ENCODE data around the gene ABI1. TPM values are rescaled to one million over a fixed set of nuclear protein-coding genes. Genes with fewer than 3 reads are reported as not detected.

The ABI1 gene
- total RNA-seq, 2 experiments from 2014 or later, result 54.5 to 54.6 TPM

DNA sequence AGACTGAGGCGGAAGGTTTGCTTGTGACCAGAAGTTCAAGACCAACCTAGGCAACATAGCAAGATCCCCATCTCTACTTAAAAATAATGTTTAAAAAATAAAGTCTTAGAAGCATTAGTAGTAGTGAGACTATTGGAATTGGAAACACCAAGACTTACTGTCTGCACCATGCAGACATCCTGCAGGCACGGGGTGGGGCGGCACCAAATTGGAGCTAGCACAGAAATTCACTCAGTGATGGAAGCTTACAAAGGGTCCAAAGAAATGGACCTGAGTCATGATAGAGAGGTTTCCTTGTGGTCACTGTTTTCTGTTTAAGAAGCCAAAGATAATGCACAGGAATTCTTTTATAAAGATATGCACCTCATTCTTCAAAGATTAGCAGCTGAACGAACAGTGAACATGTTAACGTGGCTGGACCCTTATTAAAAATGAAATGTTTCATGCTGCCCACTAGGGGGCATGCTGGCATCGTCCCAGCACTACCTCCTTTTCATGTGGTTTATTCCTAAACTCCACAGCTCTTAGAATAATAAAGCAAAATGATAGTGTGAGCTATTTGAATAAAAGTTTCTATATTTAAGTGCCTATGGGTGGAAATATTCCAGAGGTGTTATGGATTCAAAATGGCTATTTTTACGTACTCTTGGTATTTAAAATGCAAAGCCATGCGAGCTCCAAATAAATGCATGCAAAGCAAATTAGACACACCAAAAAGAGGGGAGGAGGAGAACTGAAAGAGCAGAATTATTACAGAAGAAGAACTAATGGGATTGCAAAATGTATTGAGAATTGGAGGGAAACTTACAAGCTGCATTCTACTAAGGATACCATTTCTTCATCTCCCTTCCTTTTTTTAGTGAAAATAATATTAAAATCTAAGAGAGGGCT is 134.7 kb downstream of the ABI1 start:
- Mint-ChIP-seq H3K4me3 (no peak overlapping the region), H3K4me1 (peaks cover 7% of the 10 kb centered on the region), H3K36me3 (peaks cover 26% of the 10 kb centered on the region), H3K9me3 (no peaks in the 10 kb centered on the region), H3K27ac (no peak overlapping the region), H3K27me3 (no peaks in the 10 kb centered on the region)
- POLR2A ChIA-PET, result interaction anchor here (0.9 to 1.2 kb wide), 3 partner anchors 10 to 158 kb away, joined by 3 to 4 read pairs (median 3); partner anchors contain the start of gene ABI1
- peak; percentile 38 for ATAC-seq (ENCODE audit: low read depth)
- peak; percentile 47 for DNase-seq

DNA sequence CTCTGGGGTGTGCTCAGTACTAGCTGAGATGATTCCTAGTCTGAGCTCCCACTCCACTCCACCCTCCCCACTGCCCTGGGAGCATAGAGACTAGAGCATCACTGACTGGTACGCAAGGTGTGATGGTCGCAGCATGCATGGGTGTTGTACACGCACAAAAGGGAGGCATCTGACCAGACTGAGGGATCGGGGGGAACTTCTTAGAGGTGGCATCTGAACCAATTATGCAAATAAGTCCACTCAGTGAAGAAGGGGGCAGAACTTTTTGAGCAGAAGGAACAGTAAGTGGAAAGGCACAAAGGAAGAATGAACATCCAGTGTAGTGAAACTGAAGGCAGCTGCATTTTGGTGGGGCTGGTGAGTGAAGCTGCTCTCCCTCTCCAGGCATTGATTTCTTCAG is 137.7 kb downstream of the ABI1 start:
- POLR2A ChIA-PET, result no interaction called here
- peaks cover 36% of the 10 kb centered on the region for H3K36me3 Mint-ChIP-seq
- no peak overlapping the region for H3K27ac Mint-ChIP-seq

DNA sequence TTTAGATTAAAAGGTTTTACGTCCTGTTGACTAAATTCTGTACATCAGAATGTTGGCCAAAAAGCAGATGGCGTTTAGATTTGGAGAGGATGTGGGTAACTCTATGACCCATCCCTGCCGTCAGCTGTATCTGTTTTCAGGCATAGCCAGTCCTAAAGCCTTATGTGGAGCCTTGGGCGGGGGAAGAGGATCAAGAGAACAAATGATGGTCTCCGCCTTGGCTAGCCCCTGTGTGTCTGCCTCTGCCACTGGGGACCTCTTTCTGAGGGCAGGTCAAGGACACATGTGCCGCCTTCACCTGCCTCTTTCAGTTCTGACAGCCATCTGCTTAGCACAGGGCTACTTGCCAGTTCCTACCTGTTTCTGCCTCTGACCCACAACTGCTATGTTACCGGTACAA is 139.2 kb downstream of the ABI1 start:
- H3K27ac Mint-ChIP-seq, result peak overlapping the region; percentile 89
- ATAC-seq (ENCODE audit: low read depth) (peak; percentile 91), DNase-seq (peak; percentile 46)
- H3K36me3 Mint-ChIP-seq, result peaks cover 34% of the 10 kb centered on the region
- peaks cover 9% of the 10 kb centered on the region for H3K4me1 Mint-ChIP-seq
- no peaks in the 10 kb centered on the region for H3K9me3 Mint-ChIP-seq
- no peaks in the 10 kb centered on the region for H3K27me3 Mint-ChIP-seq
- peak overlapping the region; percentile 25 for H3K4me3 Mint-ChIP-seq
- POLR2A ChIA-PET, result no interaction called here

More for the DNA sequence above, 137.7 kb downstream of the ABI1 start:
- Mint-ChIP-seq H3K27me3 (no peaks in the 10 kb centered on the region), H3K9me3 (no peaks in the 10 kb centered on the region), H3K4me3 (no peak overlapping the region), H3K4me1 (peaks cover 9% of the 10 kb centered on the region)
- no peak for ATAC-seq (ENCODE audit: low read depth)
- DNase-seq, result no peak

GRCh38 chr10:26717476-26717875 is 143.3 kb downstream of the ABI1 start:
- Mint-ChIP-seq H3K36me3 (peaks cover 23% of the 10 kb centered on the region), H3K4me3 (no peak overlapping the region), H3K4me1 (peaks cover 12% of the 10 kb centered on the region), H3K27me3 (no peaks in the 10 kb centered on the region), H3K27ac (no peak overlapping the region), H3K9me3 (no peaks in the 10 kb centered on the region)
- ATAC-seq (ENCODE audit: low read depth) (no peak), DNase-seq (no peak)
- POLR2A ChIA-PET, result no interaction called here

- Mint-ChIP-seq H3K9me3 (no peaks in the 10 kb centered on the region), H3K4me3 (no peak overlapping the region), H3K27me3 (no peaks in the 10 kb centered on the region), H3K36me3 (peaks cover 23% of the 10 kb centered on the region), H3K27ac (no peak overlapping the region), H3K4me1 (peaks cover 4% of the 10 kb centered on the region)
- POLR2A ChIA-PET, result no interaction called here
- DNase-seq, result no peak
- no peak for ATAC-seq (ENCODE audit: low read depth)
These were observed 145.6 kb downstream of the ABI1 start for GRCh38 chr10:26715137-26715487.

DNA sequence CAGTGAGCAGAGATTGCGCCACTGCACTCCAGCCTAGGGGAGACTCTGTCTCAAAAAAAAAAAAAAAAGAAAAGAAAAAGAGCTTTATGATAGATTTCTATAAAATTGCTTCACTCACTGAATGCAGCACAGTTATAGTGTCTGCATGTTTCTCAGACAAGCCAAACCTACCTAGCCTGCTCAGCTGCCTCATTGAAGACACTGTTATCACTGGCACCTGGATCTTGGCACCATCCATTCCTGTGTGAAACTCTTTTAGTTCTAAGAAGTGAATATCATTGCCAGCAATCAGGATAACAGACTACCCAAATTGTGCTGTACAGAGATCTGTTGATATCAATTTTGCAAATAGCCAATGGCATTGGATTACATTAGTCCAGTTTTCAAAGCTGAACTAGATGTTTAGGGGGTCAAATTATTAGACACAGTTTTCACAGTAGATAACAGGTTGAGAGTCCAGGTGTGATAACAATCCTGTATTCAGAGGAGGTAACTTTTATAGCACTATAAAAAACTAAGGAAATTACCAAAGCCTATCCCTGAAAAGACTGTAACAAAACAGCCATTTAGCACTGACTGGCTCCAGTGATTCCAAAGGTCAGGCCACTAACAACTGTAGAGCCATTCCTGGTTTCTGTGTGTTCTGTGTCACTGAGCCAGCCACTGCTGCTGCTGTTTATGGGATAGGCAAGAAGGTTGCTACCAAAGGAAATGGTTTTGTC is 146.2 kb downstream of the ABI1 start:
- ATAC-seq (ENCODE audit: low read depth), result no peak
- H3K9me3 Mint-ChIP-seq, result no peaks in the 10 kb centered on the region
- POLR2A ChIA-PET, result no interaction called here

GRCh38 chr10:26711324-26711723 is 149.4 kb downstream of the ABI1 start:
- no peak for DNase-seq
- ATAC-seq (ENCODE audit: low read depth), result no peak
- Mint-ChIP-seq H3K4me1 (peaks cover 12% of the 10 kb centered on the region), H3K9me3 (no peaks in the 10 kb centered on the region), H3K27me3 (no peaks in the 10 kb centered on the region), H3K4me3 (no peak overlapping the region), H3K27ac (no peak overlapping the region), H3K36me3 (peaks cover 28% of the 10 kb centered on the region)
- POLR2A ChIA-PET, result no interaction called here

More for the DNA sequence above, 146.2 kb downstream of the ABI1 start:
- no peak for DNase-seq
- H3K4me3 Mint-ChIP-seq, result no peak overlapping the region
- peaks cover 6% of the 10 kb centered on the region for H3K4me1 Mint-ChIP-seq
- H3K27me3 Mint-ChIP-seq, result no peaks in the 10 kb centered on the region
- peak overlapping the region; percentile 1 for H3K27ac Mint-ChIP-seq
- peaks cover 20% of the 10 kb centered on the region for H3K36me3 Mint-ChIP-seq

DNA sequence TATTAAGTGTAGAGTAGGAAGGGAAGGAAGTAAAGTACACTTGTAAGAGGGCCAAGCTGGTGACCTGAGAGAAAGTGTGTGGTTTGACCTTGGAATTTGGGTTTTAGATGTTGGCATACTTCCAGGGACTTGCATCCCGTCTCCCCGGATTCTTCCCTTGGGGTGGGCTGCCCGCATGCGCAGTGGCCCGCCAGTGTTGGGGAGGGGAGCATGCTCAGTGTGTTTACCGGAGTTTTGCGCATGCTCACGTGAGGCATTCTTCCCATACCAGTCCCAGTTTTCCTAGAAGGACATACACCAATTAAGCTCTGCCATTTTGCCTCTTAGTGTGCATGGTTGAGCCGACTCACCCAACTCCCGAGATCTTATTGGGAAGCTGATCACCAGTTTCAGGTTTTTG is 153.8 kb downstream of the ABI1 start:
- H3K4me3 Mint-ChIP-seq, result no peak overlapping the region
- ATAC-seq (ENCODE audit: low read depth) (no peak), DNase-seq (no peak)
- no peaks in the 10 kb centered on the region for H3K27me3 Mint-ChIP-seq
- H3K9me3 Mint-ChIP-seq, result no peaks in the 10 kb centered on the region
- POLR2A ChIA-PET, result interaction anchor here (1.0 kb wide), 1 partner anchor 10 kb away, joined by 3 read pairs; no protein-coding TSS in a partner anchor
- H3K4me1 Mint-ChIP-seq, result peaks cover 17% of the 10 kb centered on the region
- H3K36me3 Mint-ChIP-seq, result peaks cover 42% of the 10 kb centered on the region
- no peak overlapping the region for H3K27ac Mint-ChIP-seq

DNA sequence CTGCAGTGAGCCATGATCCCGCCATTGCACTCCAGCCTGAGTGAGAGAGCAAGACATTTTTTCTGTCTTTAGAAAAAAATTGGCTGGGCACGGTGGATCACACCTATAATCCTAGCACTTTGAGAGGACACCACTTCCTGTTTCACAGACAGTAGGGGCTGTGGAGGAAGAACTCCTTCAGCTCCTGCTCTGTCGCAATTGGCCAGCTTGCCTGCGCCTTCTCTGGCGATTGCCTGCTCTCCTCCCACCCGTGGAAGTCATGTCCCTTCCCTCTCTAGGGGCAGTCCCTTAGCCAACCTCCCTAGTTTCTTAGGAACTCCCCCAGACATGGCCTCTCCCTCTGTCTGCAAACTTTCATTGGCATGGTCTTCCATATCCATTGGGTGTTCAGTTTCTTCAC is 154.6 kb downstream of the ABI1 start:
- Mint-ChIP-seq H3K4me1 (peaks cover 18% of the 10 kb centered on the region), H3K27me3 (no peaks in the 10 kb centered on the region), H3K4me3 (no peak overlapping the region), H3K27ac (peak overlapping the region; percentile 42), H3K36me3 (peaks cover 41% of the 10 kb centered on the region), H3K9me3 (no peaks in the 10 kb centered on the region)
- DNase-seq, result no peak
- POLR2A ChIA-PET, result interaction anchor here (1.0 kb wide), 1 partner anchor 9 kb away, joined by 3 read pairs; no protein-coding TSS in a partner anchor
- ATAC-seq (ENCODE audit: low read depth), result peak; percentile 42

DNA sequence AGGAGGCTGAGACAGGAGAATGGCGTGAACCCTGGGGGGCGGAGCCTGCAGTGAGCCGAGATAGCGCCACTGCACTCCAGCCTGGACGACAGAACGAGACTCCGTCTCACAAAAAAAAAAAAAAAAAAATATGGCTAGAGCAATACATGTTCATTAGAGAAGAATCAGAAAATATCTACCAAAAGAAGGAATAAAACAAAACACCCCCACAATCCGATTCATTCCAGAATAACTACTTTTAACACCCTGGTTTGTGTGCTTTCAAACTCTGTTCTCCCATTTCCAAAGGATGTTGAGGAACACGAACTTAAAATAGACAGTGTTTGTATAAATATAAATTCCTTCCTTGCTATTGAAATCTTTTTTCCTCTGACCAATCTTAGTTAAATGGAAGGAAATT is 156.8 kb downstream of the ABI1 start:
- no peak for ATAC-seq (ENCODE audit: low read depth)
- Mint-ChIP-seq H3K9me3 (no peaks in the 10 kb centered on the region), H3K36me3 (peaks cover 43% of the 10 kb centered on the region), H3K27ac (no peak overlapping the region), H3K4me3 (no peak overlapping the region), H3K4me1 (peaks cover 24% of the 10 kb centered on the region), H3K27me3 (no peaks in the 10 kb centered on the region)
- POLR2A ChIA-PET, result no interaction called here
- DNase-seq, result no peak

GRCh38 chr10:26703096-26703495 is 157.7 kb downstream of the ABI1 start:
- H3K27ac Mint-ChIP-seq, result no peak overlapping the region
- H3K36me3 Mint-ChIP-seq, result peaks cover 39% of the 10 kb centered on the region
- no peak for DNase-seq
- POLR2A ChIA-PET, result no interaction called here
- H3K4me3 Mint-ChIP-seq, result no peak overlapping the region
- peaks cover 30% of the 10 kb centered on the region for H3K4me1 Mint-ChIP-seq
- ATAC-seq (ENCODE audit: low read depth), result no peak
- H3K9me3 Mint-ChIP-seq, result no peaks in the 10 kb centered on the region
- no peaks in the 10 kb centered on the region for H3K27me3 Mint-ChIP-seq

DNA sequence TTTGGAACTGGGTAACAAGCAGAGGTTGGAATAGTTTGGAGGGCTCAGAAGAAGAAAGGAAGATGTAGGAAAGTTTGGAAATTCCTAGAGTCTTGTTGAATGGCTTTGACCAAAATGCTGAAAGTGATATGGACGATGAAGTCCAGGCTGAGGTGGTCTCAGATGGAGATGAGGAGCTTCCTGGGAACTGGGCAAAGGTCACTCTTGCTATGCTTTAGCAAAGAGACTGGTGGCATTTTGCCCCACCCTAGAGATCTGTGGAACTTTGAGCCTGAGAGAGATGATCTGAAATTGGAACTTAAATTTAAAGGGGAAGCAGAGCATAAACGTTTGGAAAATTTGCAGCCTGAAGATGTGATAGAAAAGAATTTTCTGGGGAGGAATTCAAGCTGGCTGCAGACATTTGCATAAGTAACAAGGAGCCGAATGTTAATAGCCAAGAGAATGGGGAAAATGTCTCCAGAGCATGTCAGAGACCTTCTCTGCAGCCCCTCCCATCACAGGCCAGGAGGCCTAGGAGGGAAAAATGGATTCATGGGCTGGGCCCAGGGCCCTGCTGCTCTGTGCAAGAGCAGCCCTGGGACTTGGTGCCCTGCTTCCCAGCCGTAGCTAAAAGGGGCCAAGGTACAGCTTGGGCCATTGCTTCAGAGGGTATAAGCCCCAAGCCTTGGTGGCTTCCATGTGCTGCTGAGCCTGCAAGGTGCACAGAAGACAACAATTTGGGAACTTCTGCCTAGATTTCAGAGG is 159.7 kb downstream of the ABI1 start:
- POLR2A ChIA-PET, result no interaction called here
- H3K27ac Mint-ChIP-seq, result peak overlapping the region; percentile 43

DNA sequence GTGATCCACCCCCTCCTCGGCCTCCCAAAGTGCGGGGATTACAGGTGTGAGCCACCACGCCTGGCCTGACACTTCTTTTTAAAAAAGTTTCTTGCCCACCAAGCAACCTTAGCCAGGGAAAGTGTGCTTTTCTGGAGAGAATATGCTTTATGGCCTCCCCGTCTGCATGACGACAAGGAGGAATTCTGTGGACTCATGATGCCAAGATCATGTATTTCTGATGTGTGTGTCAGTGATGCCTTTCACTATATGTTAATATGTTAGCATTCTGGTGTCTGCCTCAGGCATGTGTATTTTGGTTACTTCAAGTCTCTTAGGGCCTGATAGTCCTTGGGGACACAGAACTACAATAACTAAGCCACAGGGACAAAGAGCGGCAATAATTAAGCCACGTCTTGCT is 161.1 kb downstream of the ABI1 start:
- H3K4me3 Mint-ChIP-seq, result no peak overlapping the region
- no peak overlapping the region for H3K27ac Mint-ChIP-seq
- DNase-seq (no peak), ATAC-seq (ENCODE audit: low read depth) (no peak)
- H3K9me3 Mint-ChIP-seq, result no peaks in the 10 kb centered on the region
- peaks cover 29% of the 10 kb centered on the region for H3K4me1 Mint-ChIP-seq
- H3K27me3 Mint-ChIP-seq, result no peaks in the 10 kb centered on the region
- peaks cover 29% of the 10 kb centered on the region for H3K36me3 Mint-ChIP-seq
- POLR2A ChIA-PET, result no interaction called here

More for the DNA sequence above, 159.7 kb downstream of the ABI1 start:
- Mint-ChIP-seq H3K36me3 (peaks cover 31% of the 10 kb centered on the region), H3K9me3 (no peaks in the 10 kb centered on the region), H3K4me1 (peaks cover 31% of the 10 kb centered on the region), H3K4me3 (no peak overlapping the region), H3K27me3 (no peaks in the 10 kb centered on the region)
- DNase-seq (no peak), ATAC-seq (ENCODE audit: low read depth) (no peak)

Data from activated naive CD8-positive, alpha-beta T cell treated with anti-CD3 and anti-CD28 coated beads, Interleukin-2, amount 10 ng/mL, durations not matched to agents 7 days and 5 days (primary cell).